ENCODE measurements around the gene IL17A.
A peak's percentile ranks its signal among the peaks of the same experiment; 100 is the strongest.
"Not testable (repeated sequence)": the region's sequence is repeated elsewhere in the genome, so short reads cannot be mapped to it uniquely, and the experiment has no call there.

IL17A gene

GRCh38 chr6:52180787-52181558, 5.2 kb upstream of the IL17A start:
- Histone ChIP-seq H3K27ac (no peak overlapping the region), H3K4me1 (peaks cover 4 to 24% (median 17%) of the 10 kb centered on the region in 10 experiments; a peak in 15 of 20 replicates), H3K4me2 (peak overlapping the region in 9 of 11 experiments; percentile 16 to 69 (median 52); a peak in 15 of 22 replicates), H3K27me3 (no peaks in the 10 kb centered on the region), H3K9me3 (replicated peaks in 1 of 11) (no peaks in the 10 kb centered on the region), H3K36me3 (no peaks in the 10 kb centered on the region), H4K20me1 (no peaks in the 10 kb centered on the region), H3K4me3 (no peak overlapping the region), H3K9ac (no peak overlapping the region)
- no peak for TF ChIP-seq Cebpa-rat (IDR thresholded peaks at IDR 0.05)

- TF ChIP-seq Cebpa-rat (IDR thresholded peaks at IDR 0.05), result no peak
- no peaks in the 10 kb centered on the region for H4K20me1 ChIP-seq
- no peaks in the 10 kb centered on the region for H3K9me3 ChIP-seq (replicated peaks in 1 of 11)
- H3K9ac ChIP-seq, result no peak overlapping the region
- no peak overlapping the region for H3K4me2 ChIP-seq
- H3K4me3 ChIP-seq, result no peak overlapping the region
- no peaks in the 10 kb centered on the region for H3K36me3 ChIP-seq
- H3K4me1 ChIP-seq, result peaks cover 4 to 24% (median 17%) of the 10 kb centered on the region in 10 experiments; a peak in 15 of 20 replicates
- no peak overlapping the region for H3K27ac ChIP-seq
- H3K27me3 ChIP-seq, result no peaks in the 10 kb centered on the region
Measured at GRCh38 chr6:52183131-52183713, 3.0 kb upstream of the IL17A start.

GRCh38 chr6:52186480-52186879, 305 bp downstream of the IL17A start:
- no peak for TF ChIP-seq Cebpa-rat (IDR thresholded peaks at IDR 0.05)
- no peak overlapping the region for H3K4me3 ChIP-seq
- no peaks in the 10 kb centered on the region for H3K9me3 ChIP-seq (replicated peaks in 1 of 11)
- H3K4me2 ChIP-seq, result no peak overlapping the region
- no peaks in the 10 kb centered on the region for H4K20me1 ChIP-seq
- H3K27ac ChIP-seq, result no peak overlapping the region
- H3K36me3 ChIP-seq, result no peaks in the 10 kb centered on the region
- peaks cover 0 to 4% (median 3%) of the 10 kb centered on the region in 10 experiments; a peak in 14 of 20 replicates for H3K4me1 ChIP-seq
- H3K9ac ChIP-seq, result no peak overlapping the region
- no peaks in the 10 kb centered on the region for H3K27me3 ChIP-seq

GRCh38 chr6:52187098-52187497, 923 bp downstream of the IL17A start:
- H3K9me3 ChIP-seq (replicated peaks in 1 of 11), result no peaks in the 10 kb centered on the region
- no peak overlapping the region for H3K9ac ChIP-seq
- H3K36me3 ChIP-seq, result no peaks in the 10 kb centered on the region
- no peak overlapping the region for H3K4me2 ChIP-seq
- no peak for TF ChIP-seq Cebpa-rat (IDR thresholded peaks at IDR 0.05)
- no peaks in the 10 kb centered on the region for H4K20me1 ChIP-seq
- H3K4me3 ChIP-seq, result no peak overlapping the region
- no peak overlapping the region for H3K27ac ChIP-seq
- no peaks in the 10 kb centered on the region for H3K4me1 ChIP-seq
- no peaks in the 10 kb centered on the region for H3K27me3 ChIP-seq

- H3K4me1 ChIP-seq, result no peaks in the 10 kb centered on the region
- H3K9ac ChIP-seq, result no peak overlapping the region
- no peaks in the 10 kb centered on the region for H4K20me1 ChIP-seq
- H3K27me3 ChIP-seq, result no peaks in the 10 kb centered on the region
- H3K36me3 ChIP-seq, result no peaks in the 10 kb centered on the region
- no peak overlapping the region for H3K4me3 ChIP-seq
- TF ChIP-seq Cebpa-rat (IDR thresholded peaks at IDR 0.05), result no peak
- H3K4me2 ChIP-seq, result no peak overlapping the region
- H3K27ac ChIP-seq, result no peak overlapping the region
- H3K9me3 ChIP-seq (replicated peaks in 1 of 11), result no peaks in the 10 kb centered on the region
Measured at GRCh38 chr6:52189974-52190373, 3.8 kb downstream of the IL17A start.

GRCh38 chr6:52190409-52190808, 4.2 kb downstream of the IL17A start:
- no peak overlapping the region for H3K9ac ChIP-seq
- no peak for TF ChIP-seq Cebpa-rat (IDR thresholded peaks at IDR 0.05)
- H3K4me2 ChIP-seq, result no peak overlapping the region

GRCh38 chr6:52191824-52192223, 5.6 kb downstream of the IL17A start:
- H3K4me2 ChIP-seq, result no peak overlapping the region
- H3K4me1 ChIP-seq, result no peaks in the 10 kb centered on the region
- no peaks in the 10 kb centered on the region for H3K36me3 ChIP-seq
- H3K9me3 ChIP-seq (replicated peaks in 1 of 11), result peaks cover 0 to 2% (median 0%) of the 10 kb centered on the region in 11 experiments; a peak in 4 of 22 replicates
- no peak overlapping the region for H3K27ac ChIP-seq
- H3K4me3 ChIP-seq, result no peak overlapping the region
- no peak for TF ChIP-seq Cebpa-rat (IDR thresholded peaks at IDR 0.05)
- H3K27me3 ChIP-seq, result no peaks in the 10 kb centered on the region
- no peaks in the 10 kb centered on the region for H4K20me1 ChIP-seq
- H3K9ac ChIP-seq, result no peak overlapping the region

More at GRCh38 chr6:52190409-52190808, 4.2 kb downstream of the IL17A start:
- H3K27ac ChIP-seq, result no peak overlapping the region
- H3K36me3 ChIP-seq, result no peaks in the 10 kb centered on the region
- H3K9me3 ChIP-seq (replicated peaks in 1 of 11), result no peaks in the 10 kb centered on the region; a peak in 1 of 22 replicates
- no peaks in the 10 kb centered on the region for H4K20me1 ChIP-seq
- no peaks in the 10 kb centered on the region for H3K4me1 ChIP-seq
- H3K27me3 ChIP-seq, result no peaks in the 10 kb centered on the region
- no peak overlapping the region for H3K4me3 ChIP-seq

- no peaks in the 10 kb centered on the region for H4K20me1 ChIP-seq
- no peak overlapping the region for H3K4me2 ChIP-seq
- no peak overlapping the region for H3K27ac ChIP-seq
- H3K27me3 ChIP-seq, result no peaks in the 10 kb centered on the region
- H3K36me3 ChIP-seq, result no peaks in the 10 kb centered on the region
- no peaks in the 10 kb centered on the region for H3K4me1 ChIP-seq
- no peak overlapping the region for H3K9ac ChIP-seq
- TF ChIP-seq Cebpa-rat (IDR thresholded peaks at IDR 0.05), result no peak
- H3K9me3 ChIP-seq (replicated peaks in 1 of 11), result peaks cover 18 to 35% (median 23%) of the 10 kb centered on the region in 11 experiments
- H3K4me3 ChIP-seq, result no peak overlapping the region
Measured at GRCh38 chr6:52195886-52196285, 9.7 kb downstream of the IL17A start.

- H3K4me2 ChIP-seq, H3K4me3 ChIP-seq, H3K27me3 ChIP-seq, H3K27ac ChIP-seq, H3K36me3 ChIP-seq, H4K20me1 ChIP-seq, H3K4me1 ChIP-seq, H3K9ac ChIP-seq: not testable (repeated sequence)
- H3K9me3 ChIP-seq (replicated peaks in 1 of 11), result peaks cover 25 to 45% (median 36%) of the 10 kb centered on the region in 11 experiments
Measured at GRCh38 chr6:52200088-52200487, 13.9 kb downstream of the IL17A start.

- Histone ChIP-seq H3K4me3 (no peak overlapping the region), H3K36me3 (no peaks in the 10 kb centered on the region), H4K20me1 (no peaks in the 10 kb centered on the region), H3K27me3 (no peaks in the 10 kb centered on the region), H3K9ac (no peak overlapping the region), H3K4me1 (no peaks in the 10 kb centered on the region), H3K27ac (no peak overlapping the region), H3K9me3 (replicated peaks in 1 of 11) (peaks cover 25 to 45% (median 36%) of the 10 kb centered on the region in 11 experiments), H3K4me2 (no peak overlapping the region)
- TF ChIP-seq Cebpa-rat (IDR thresholded peaks at IDR 0.05), result no peak
Measured at GRCh38 chr6:52201046-52201445, 14.9 kb downstream of the IL17A start.

Data from BLaER1 treated with 17β-estradiol and CSF1 and Interleukin-3, amounts not matched to agents 10 nM and 100 nM (cell line).